Activated CD4-positive, alpha-beta T cell treated with anti-CD3 and anti-CD28 coated beads for 36 hours (primary cell): ENCODE data around the gene FDCSP. TPM values are rescaled to one million over a fixed set of nuclear protein-coding genes. Genes with fewer than 3 reads are reported as not detected.

ENCODE experiments used
- ATAC-seq: fragments of 200-7000 bp; cut with Tn5 transposase; one replicate; pipeline ENCODE4 v1.10.0; 2021; ENCODE audit warnings: mild to moderate bottlenecking, moderate library complexity
- CTCF ChIA-PET: fragments of 350-600 bp; sonication (Branson Sonifier 250); formaldehyde crosslinking; loops from one replicate; lab custom pipeline; 2021; ENCODE audit warnings: antibody characterized with exemption; lab: Charles Lee
- POLR2A ChIA-PET: fragments of 350-600 bp; sonication (Branson Sonifier 250); formaldehyde crosslinking; loops from one replicate; lab custom pipeline; 2021; ENCODE audit warnings: antibody characterized with exemption, inconsistent platforms; lab: Charles Lee
- DNase-seq: peaks from one replicate; pipeline ENCODE4 v3.0.0-alpha.2; 2020
- H3K27ac Mint-ChIP-seq: one replicate; pipeline ENCODE4 v1.8.0; 2021; ENCODE audit warnings: mixed read lengths
- H3K27me3 Mint-ChIP-seq: one replicate; pipeline ENCODE4 v1.8.0; 2021; ENCODE audit warnings: mixed read lengths
- H3K36me3 Mint-ChIP-seq: one replicate; pipeline ENCODE4 v1.8.0; 2021; ENCODE audit warnings: low read depth, mixed read lengths
- H3K4me1 Mint-ChIP-seq: one replicate; pipeline ENCODE4 v1.8.0; 2021; ENCODE audit warnings: mixed read lengths
- H3K4me3 Mint-ChIP-seq: one replicate; pipeline ENCODE4 v1.8.0; 2021; ENCODE audit warnings: mild to moderate bottlenecking, moderate library complexity, mixed read lengths
- H3K9me3 Mint-ChIP-seq: one replicate; pipeline ENCODE4 v1.8.0; 2021; ENCODE audit warnings: low read depth, mixed read lengths
- intact Hi-C, 2 experiments: fragments of 100-400 bp; cut with DNase I in 1 of 2; cut with micrococcal nuclease in 1 of 2; formaldehyde crosslinking; loops; one replicate each; pipeline versions ENCODE4 v1.14.2 to v1.15.1; 2022 to 2024; cut with DNase I, micrococcal nuclease
- total RNA-seq, 2 experiments: library from RNA; stranded (reverse); gene quantifications; one replicate each; pipeline ENCODE4 v1.2.3, GENCODE V29; 2021

Gene FDCSP
- total RNA-seq, result not detected

DNA sequence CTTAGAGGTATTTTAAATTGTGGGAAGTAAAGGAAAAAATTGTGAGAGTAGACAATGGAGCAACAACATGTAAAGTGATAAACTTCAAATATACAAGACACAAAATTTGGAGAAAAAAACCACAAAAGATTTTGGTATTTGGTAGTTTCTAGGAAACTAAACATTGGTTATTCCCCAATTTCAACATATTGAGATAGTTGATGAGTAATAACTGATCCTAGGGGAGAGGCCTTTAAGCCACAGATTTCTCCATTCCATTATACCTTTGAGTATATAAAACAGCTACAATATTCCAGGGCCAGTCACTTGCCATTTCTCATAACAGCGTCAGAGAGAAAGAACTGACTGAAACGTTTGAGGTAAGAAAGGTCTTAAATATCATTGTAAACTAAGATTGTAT lies at the start of gene FDCSP:
FDCSP (plus strand) TSS at position 301 of the 400 bp plus-strand sequence. CDS start 5,071 bp downstream, outside the sequence.
- DNase-seq (no peak), ATAC-seq (no peak)
- ChIA-PET CTCF (interaction anchor here (0.6 kb wide), 1 partner anchor 850 kb away, joined by 4 read pairs; no protein-coding TSS in a partner anchor), POLR2A (no interaction called here)
- intact Hi-C loops, result no loop called here
- H3K27me3 Mint-ChIP-seq, result no peaks in the 10 kb centered on the region
- no peaks in the 10 kb centered on the region for H3K36me3 Mint-ChIP-seq
- no peaks in the 10 kb centered on the region for H3K9me3 Mint-ChIP-seq
- H3K27ac Mint-ChIP-seq, result no peak within 1 kb of the TSS
- H3K4me3 Mint-ChIP-seq, result no peak within 1 kb of the TSS
- no peaks in the 10 kb centered on the region for H3K4me1 Mint-ChIP-seq

DNA sequence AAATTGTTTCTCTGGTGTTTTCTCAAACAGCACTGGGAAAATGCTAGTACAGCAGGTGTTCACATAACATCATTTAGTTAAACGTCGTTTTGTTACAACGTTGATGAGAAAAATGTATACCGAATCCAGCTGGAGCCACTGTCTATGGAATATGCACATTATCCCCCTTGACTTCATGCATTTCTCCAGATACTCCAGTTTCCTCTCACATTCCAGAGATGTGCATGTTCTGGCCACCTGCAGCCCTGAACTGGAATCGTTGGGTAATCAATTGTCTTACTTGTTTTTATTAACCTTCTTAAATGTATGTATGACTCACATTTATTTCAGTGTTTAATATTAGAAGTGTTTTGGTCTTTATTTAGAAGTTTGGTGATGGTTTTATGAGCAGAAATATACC lies 48.8 kb upstream of the FDCSP start:
- ATAC-seq (no peak), DNase-seq (no peak)
- no peak overlapping the region for H3K4me3 Mint-ChIP-seq
- POLR2A ChIA-PET, result no interaction called here
- no peaks in the 10 kb centered on the region for H3K9me3 Mint-ChIP-seq
- H3K27ac Mint-ChIP-seq, result no peak overlapping the region
- H3K4me1 Mint-ChIP-seq, result no peaks in the 10 kb centered on the region
- H3K36me3 Mint-ChIP-seq, result no peaks in the 10 kb centered on the region
- peaks cover 2% of the 10 kb centered on the region for H3K27me3 Mint-ChIP-seq
- intact Hi-C loops, result no loop called here
- CTCF ChIA-PET, result interaction anchor here (1.2 kb wide), 1 partner anchor 10 kb away, joined by 3 read pairs; no protein-coding TSS in a partner anchor

DNA sequence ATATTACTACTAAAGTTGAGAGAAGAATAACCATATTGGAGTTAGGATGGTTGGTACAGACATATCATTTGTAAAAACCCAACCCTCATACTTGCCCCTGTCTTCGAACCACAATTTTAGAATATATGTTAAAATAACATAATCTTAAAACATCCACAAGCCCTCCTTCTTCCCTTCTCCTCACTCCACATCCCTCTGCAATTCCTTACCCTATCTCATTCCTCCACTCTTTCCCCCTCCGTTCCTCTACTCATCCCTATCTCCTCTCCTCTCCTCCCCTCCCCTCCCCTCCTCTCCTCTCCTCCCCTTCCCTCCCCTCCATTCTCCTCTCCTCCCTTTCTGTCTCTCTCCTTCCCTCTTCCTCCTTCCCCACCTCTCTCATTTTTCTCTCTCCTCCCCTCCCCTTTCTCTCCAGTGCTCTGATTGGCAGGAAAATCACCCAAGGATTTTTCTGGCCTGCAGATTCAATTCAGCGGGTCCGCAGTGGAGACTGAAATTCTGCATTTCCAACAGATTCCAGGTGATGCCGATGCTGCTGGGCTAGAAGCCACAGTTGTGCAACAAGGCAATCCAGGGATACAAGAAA lies 47.8 kb upstream of the FDCSP start:
- ChIA-PET POLR2A (no interaction called here), CTCF (interaction anchor here (0.5 kb wide), 1 partner anchor 1490 kb away, joined by 3 read pairs; no protein-coding TSS in a partner anchor)
- Mint-ChIP-seq H3K36me3 (no peaks in the 10 kb centered on the region), H3K4me1 (no peaks in the 10 kb centered on the region), H3K9me3 (no peaks in the 10 kb centered on the region), H3K27me3 (no peaks in the 10 kb centered on the region), H3K4me3 (no peak overlapping the region), H3K27ac (no peak overlapping the region)
- intact Hi-C loops, result no loop called here
- no peak for DNase-seq
- no peak for ATAC-seq

DNA sequence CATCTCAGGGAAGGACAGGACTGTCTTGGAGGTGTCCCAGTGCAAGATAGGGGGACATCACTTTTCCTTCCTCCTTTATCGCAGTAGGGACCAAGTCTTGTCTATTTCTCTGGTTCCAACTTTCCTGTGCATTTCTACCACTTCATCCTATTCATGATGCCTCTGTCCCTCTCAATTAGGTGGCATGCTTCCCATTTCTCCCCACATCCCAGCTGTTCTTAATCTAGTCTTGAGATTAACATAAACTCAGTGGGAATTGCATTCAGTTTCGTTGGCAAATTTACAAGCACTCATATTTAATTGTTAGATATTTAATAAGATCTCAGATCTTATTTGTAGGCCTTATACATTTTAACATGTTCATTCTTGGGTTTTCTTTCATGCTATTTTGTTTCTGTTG lies 46.1 kb upstream of the FDCSP start:
- Mint-ChIP-seq H3K4me1 (no peaks in the 10 kb centered on the region), H3K27ac (no peak overlapping the region), H3K36me3 (no peaks in the 10 kb centered on the region), H3K27me3 (no peaks in the 10 kb centered on the region), H3K4me3 (no peak overlapping the region), H3K9me3 (no peaks in the 10 kb centered on the region)
- ChIA-PET CTCF (no interaction called here), POLR2A (no interaction called here)
- intact Hi-C loops, result loop anchor here in 1 of 2 experiments (5.0 kb wide), 2 partner anchors 283 to 358 kb away; no protein-coding TSS in a partner anchor
- no peak for DNase-seq
- no peak for ATAC-seq

DNA sequence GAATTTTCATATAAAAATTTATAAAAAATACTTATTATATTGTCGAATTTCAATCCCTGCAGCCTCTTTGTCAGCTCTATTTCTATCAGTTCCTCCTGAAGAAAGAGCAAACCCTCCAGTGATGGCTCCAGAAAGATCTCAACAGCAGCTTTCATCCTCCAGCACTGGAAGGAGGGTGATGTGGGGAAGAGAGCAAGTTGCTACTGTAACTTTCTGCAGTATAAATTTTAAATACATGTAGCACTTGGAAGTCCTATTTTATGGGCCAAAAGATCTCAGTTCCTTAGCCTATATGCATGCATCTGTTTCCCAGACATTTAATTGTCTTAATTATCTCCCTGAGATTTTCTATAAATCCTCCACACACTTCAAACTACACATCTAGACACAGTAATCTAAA lies 44.1 kb upstream of the FDCSP start:
- H3K4me1 Mint-ChIP-seq, result no peaks in the 10 kb centered on the region
- intact Hi-C loops, result loop anchor here in 1 of 2 experiments (5.0 kb wide), 2 partner anchors 285 to 360 kb away; no protein-coding TSS in a partner anchor
- ATAC-seq (no peak), DNase-seq (no peak)
- H3K9me3 Mint-ChIP-seq, result no peaks in the 10 kb centered on the region
- no peaks in the 10 kb centered on the region for H3K27me3 Mint-ChIP-seq
- H3K36me3 Mint-ChIP-seq, result no peaks in the 10 kb centered on the region
- CTCF ChIA-PET, result interaction anchor here (2.0 to 2.3 kb wide), 3 partner anchors 17 to 492 kb away, joined by 4 to 10 read pairs (median 6); no protein-coding TSS in a partner anchor
- no peak overlapping the region for H3K4me3 Mint-ChIP-seq
- POLR2A ChIA-PET, result no interaction called here
- H3K27ac Mint-ChIP-seq, result no peak overlapping the region

DNA sequence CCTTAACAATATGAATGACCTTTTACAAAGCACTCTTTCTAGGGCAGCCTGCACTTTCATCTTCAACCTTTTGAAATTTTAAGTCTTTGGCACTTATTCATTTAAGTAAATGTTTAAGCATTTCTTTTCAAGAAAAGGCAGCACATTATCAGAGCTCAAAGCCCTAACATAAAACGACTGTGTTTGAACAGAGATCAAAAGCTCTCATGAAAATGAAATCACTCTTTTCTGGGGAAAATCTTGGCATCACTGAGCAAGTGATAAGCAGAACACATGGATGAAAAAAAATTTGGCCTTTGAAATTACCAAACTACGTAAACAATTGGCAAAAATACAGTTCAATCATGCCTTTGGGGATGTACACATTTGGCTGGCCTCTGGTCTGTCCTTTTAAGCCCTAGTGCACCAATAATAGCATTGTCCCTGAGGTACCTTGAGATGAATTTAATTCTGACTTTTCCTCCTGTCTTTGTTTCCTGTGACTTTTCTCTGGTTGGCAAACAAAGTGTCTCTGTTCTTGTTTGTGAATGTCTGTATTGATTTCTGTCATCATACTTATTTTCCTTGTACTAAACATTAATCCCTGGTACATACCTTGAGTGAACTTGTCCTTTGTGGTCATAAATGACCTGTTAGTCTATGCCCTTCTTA lies 43.3 kb upstream of the FDCSP start:
- ATAC-seq (no peak), DNase-seq (no peak)
- no peak overlapping the region for H3K4me3 Mint-ChIP-seq
- no peaks in the 10 kb centered on the region for H3K27me3 Mint-ChIP-seq
- no peaks in the 10 kb centered on the region for H3K9me3 Mint-ChIP-seq
- H3K27ac Mint-ChIP-seq, result no peak overlapping the region
- CTCF ChIA-PET, result interaction anchor here (1.1 to 2.3 kb wide), 6 partner anchors 11 to 493 kb away, joined by 3 to 10 read pairs (median 5); no protein-coding TSS in a partner anchor
- intact Hi-C loops, result loop anchor here (1.0 to 5.0 kb wide), 3 partner anchors 285 to 493 kb away; no protein-coding TSS in a partner anchor
- H3K36me3 Mint-ChIP-seq, result no peaks in the 10 kb centered on the region
- H3K4me1 Mint-ChIP-seq, result no peaks in the 10 kb centered on the region
- POLR2A ChIA-PET, result no interaction called here

DNA sequence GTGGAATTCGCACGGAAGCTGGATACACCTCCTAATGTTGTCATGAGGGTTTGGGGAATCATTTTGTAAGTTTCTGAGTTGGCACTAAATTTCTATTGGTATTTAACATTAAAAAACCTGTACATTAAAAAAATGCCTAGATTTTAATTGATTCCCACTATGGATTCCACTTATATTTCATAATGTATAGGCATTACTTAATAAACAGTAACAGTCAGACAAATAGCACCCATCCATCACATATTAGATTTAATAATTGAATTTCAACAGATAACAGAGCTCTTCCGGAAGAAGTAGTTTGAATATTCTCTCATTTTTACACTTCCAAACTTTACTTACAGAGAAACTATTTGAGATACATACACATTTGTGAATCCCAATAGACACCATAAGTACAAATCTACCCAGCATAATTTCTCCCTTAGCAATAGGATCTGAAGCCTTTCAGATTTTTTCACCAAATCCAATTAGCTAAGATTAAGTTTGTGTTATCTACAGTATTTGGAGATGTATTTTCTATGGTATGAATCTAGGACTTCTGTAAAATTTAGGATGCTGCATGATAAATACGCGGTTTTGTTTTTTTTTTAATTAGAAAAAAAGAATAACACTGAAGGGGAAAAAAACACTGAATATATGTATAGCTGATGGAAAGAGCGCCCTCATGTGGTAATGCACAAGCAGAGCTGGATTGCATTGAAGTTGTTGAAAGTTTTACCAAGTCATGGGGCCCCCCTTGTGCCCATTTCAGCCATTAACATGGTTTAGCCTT lies 42.6 kb upstream of the FDCSP start:
- peak; percentile 40 for DNase-seq
- H3K4me3 Mint-ChIP-seq, result no peak overlapping the region
- no peaks in the 10 kb centered on the region for H3K27me3 Mint-ChIP-seq
- ChIA-PET POLR2A (no interaction called here), CTCF (interaction anchor here (0.6 to 2.3 kb wide), 10 partner anchors 11 to 493 kb away, joined by 3 to 10 read pairs (median 4); no protein-coding TSS in a partner anchor)
- intact Hi-C loops, result loop anchor here (1.0 to 5.0 kb wide), 3 partner anchors 286 to 494 kb away; no protein-coding TSS in a partner anchor
- no peaks in the 10 kb centered on the region for H3K4me1 Mint-ChIP-seq
- no peaks in the 10 kb centered on the region for H3K9me3 Mint-ChIP-seq
- H3K27ac Mint-ChIP-seq, result no peak overlapping the region
- H3K36me3 Mint-ChIP-seq, result no peaks in the 10 kb centered on the region
- ATAC-seq, result no peak

DNA sequence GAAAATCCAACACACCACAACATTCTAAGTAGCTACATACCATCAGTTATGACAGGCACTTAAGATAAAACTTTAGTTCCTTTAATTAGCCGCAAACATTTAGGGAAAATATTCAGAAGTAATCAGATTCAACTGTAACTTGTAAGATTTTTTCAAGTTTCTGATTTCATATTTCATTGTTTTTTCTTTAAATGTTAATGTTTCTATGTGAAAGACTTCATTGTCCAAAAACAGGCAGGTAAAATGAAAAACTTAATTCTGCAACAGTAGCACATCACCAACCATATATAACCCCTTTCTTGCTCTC lies 42.0 kb upstream of the FDCSP start:
- no peak overlapping the region for H3K4me3 Mint-ChIP-seq
- no peak for DNase-seq
- H3K27ac Mint-ChIP-seq, result no peak overlapping the region
- H3K4me1 Mint-ChIP-seq, result no peaks in the 10 kb centered on the region
- POLR2A ChIA-PET, result no interaction called here
- ATAC-seq, result no peak
- H3K27me3 Mint-ChIP-seq, result no peaks in the 10 kb centered on the region
- CTCF ChIA-PET, result interaction anchor here (0.6 to 2.3 kb wide), 8 partner anchors 10 to 494 kb away, joined by 3 to 10 read pairs (median 4); no protein-coding TSS in a partner anchor
- H3K9me3 Mint-ChIP-seq, result no peaks in the 10 kb centered on the region
- intact Hi-C loops, result loop anchor here (1.0 to 5.0 kb wide), 3 partner anchors 287 to 495 kb away; no protein-coding TSS in a partner anchor
- H3K36me3 Mint-ChIP-seq, result no peaks in the 10 kb centered on the region

DNA sequence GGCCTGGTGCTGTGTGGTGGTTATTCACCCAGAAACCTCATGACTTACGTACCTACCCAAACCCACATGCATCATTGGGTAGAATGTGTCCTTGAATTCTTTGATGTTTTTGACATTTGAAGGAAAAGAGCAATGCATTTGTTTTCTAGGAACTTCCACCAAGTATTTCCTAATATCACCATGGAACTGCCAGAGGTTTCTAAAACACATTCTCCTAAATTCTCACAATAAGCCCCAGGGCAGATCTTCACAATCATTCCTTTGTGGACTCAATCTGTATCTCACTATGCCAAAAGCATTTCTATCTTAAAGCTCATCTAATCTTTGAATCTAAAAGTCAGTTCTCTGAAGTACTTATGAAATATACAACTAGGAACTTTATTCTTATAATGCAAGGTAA lies 38.7 kb upstream of the FDCSP start:
- Mint-ChIP-seq H3K4me1 (no peaks in the 10 kb centered on the region), H3K27me3 (no peaks in the 10 kb centered on the region), H3K27ac (no peak overlapping the region), H3K9me3 (peaks cover 1% of the 10 kb centered on the region), H3K4me3 (no peak overlapping the region), H3K36me3 (no peaks in the 10 kb centered on the region)
- no peak for ATAC-seq
- no peak for DNase-seq
- CTCF ChIA-PET, result interaction anchor here (1.4 kb wide), 1 partner anchor 10 kb away, joined by 3 read pairs; no protein-coding TSS in a partner anchor
- intact Hi-C loops, result no loop called here
- POLR2A ChIA-PET, result no interaction called here

DNA sequence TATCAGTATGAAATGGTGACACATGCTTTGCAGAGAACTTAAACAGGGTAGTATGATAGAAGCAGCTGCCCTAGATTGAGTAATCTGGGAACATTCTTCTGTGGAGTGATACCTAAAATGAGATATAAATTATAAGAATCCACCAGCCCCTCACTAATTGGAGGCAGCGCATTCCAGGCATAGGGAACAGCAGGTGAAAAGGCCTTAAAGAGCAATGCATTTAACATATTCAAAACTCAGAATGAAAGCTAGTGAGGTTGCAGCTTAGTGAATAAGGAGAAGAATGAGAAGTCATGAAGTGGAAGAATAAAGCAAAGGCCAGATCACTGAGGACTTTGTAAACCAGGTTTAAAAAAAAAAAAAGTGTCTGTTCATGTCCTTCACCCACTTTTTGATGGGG lies 35.3 kb upstream of the FDCSP start:
- no peaks in the 10 kb centered on the region for H3K36me3 Mint-ChIP-seq
- intact Hi-C loops, result no loop called here
- no peaks in the 10 kb centered on the region for H3K4me1 Mint-ChIP-seq
- no peak overlapping the region for H3K4me3 Mint-ChIP-seq
- DNase-seq (no peak), ATAC-seq (no peak)
- no peaks in the 10 kb centered on the region for H3K27me3 Mint-ChIP-seq
- H3K27ac Mint-ChIP-seq, result no peak overlapping the region
- peaks cover 1% of the 10 kb centered on the region for H3K9me3 Mint-ChIP-seq
- ChIA-PET POLR2A (interaction anchor here (0.5 kb wide), 1 partner anchor 525 kb away, joined by 6 read pairs; no protein-coding TSS in a partner anchor), CTCF (interaction anchor here (0.6 kb wide), 1 partner anchor 500 kb away, joined by 3 read pairs; no protein-coding TSS in a partner anchor)

DNA sequence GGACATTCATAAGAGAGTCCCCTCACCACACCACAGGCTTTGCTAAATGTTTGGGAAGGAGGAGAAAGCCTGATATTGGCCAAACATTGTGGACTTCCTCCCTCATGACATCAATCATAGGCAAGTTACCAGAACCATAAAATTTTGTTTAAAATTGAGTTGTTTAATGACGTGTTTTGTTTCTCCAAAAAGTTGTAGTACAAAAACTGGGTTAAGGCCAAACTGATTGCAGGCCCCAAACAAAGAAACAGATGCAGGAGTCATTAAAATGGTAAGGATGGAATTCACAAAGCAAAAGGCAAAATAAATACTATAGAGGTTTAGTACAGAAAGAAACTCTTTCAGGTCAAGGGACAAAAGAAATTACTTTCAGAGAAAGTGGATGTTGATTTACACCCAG lies 34.3 kb upstream of the FDCSP start:
- DNase-seq, result no peak
- intact Hi-C loops, result no loop called here
- ChIA-PET POLR2A (no interaction called here), CTCF (no interaction called here)
- no peaks in the 10 kb centered on the region for H3K36me3 Mint-ChIP-seq
- H3K27ac Mint-ChIP-seq, result no peak overlapping the region
- H3K4me3 Mint-ChIP-seq, result no peak overlapping the region
- H3K9me3 Mint-ChIP-seq, result peaks cover 1% of the 10 kb centered on the region
- ATAC-seq, result no peak
- H3K27me3 Mint-ChIP-seq, result no peaks in the 10 kb centered on the region
- no peaks in the 10 kb centered on the region for H3K4me1 Mint-ChIP-seq
